Superior temporal gyrus (tissue), 1 donor: ENCODE data around the gene OPA1.
"Not testable (repeated sequence)": the region's sequence is repeated elsewhere in the genome, so short reads cannot be mapped to it uniquely, and the experiment has no call there.

Experiments used
- DNase-seq: peaks from one replicate; pipeline ENCODE4 v3.0.0-alpha.2; 2016; ENCODE audit errors: extremely low spot score

OPA1 gene

GRCh38 chr3:193590088-193590856, 2.7 kb upstream of the OPA1 start:
- no peak for DNase-seq

DNA sequence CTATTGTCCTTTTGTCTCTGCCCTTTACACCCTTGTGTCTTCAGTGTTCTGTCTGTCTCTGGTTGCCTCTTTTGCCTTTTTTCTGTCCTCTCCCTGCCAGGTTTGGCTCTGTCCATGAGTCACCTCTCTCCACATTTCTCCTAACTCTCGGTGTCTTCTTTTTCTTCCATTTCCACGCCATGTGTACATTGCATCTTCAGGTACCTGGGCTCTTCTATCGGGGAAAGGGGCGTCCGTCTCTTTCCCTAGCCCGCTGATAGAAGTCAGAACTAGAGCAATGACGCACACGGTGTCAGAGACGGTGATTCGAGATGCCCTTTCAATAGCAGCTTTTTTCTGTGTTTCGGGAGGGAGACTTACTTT, 641 bp downstream of the OPA1 start:
- no peak for DNase-seq

GRCh38 chr3:193594946-193595689, 2.1 kb downstream of the OPA1 start:
- DNase-seq = no peak

- DNase-seq = no peak
Measured at GRCh38 chr3:193595939-193596487, 3.0 kb downstream of the OPA1 start.

- no peak for DNase-seq
Measured at GRCh38 chr3:193598202-193598601, 5.2 kb downstream of the OPA1 start.

- no peak for DNase-seq
Measured at GRCh38 chr3:193599393-193599792, 6.4 kb downstream of the OPA1 start.

DNA sequence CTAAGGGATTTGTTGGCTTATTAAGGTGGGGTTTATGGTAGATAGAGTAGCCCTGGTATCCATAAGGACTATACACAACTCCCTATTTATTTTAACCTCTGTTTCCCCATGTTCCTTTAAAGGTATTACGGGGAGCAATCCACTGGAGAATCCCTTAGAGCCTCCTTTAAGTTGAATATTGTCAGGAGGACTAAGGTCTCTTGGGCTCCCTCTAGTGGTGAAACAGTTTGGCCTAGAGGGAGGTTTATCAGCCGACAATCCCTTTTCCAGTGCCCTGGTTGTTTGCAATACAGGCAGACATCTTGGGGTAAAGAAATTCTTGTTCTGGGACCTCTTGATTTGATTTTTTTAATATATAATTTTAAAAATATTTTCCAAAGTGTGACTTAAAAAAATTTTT, 12.9 kb downstream of the OPA1 start:
- peak; percentile 82 for DNase-seq

DNA sequence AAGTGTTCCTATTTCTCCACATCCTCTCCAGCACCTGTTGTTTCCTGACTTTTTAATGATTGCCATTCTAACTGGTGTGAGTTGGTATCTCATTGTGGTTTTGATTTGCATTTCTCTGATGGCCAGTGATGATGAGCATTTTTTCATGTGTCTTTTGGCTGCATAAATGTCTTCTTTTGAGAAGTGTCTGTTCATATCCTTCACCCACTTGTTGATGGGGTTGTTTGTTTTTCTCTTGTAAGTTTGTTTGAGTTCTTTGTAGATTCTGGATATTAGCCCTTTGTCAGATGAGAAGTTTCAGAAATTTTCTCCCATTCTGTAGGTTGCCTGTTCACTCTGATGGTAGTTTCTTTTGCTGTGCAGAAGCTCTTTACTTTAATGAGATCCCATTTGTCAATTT, 13.9 kb downstream of the OPA1 start:
- DNase-seq = not testable (repeated sequence)

DNA sequence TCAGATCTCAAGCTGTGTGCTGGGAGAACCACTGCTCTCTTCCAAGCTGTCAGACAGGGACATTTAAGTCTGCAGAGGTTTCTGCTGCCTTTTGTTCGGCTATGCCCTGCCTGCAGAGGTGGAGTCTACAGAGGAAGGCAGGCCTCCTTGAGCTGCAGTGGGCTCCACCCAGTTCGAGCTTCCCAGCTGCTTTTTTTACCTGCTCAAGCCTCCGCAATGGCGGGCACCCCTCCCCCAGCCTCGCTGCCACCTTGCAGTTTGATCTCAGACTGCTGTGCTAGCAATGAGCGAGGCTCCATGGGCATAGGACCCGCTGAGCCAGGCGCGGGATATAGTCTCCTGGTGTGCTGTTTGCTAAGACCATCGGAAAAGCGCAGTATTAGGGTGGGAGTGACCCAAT, 17.5 kb downstream of the OPA1 start:
- not testable (repeated sequence) for DNase-seq

- DNase-seq = no peak
Measured at GRCh38 chr3:193614430-193614829, 21.4 kb downstream of the OPA1 start.

DNA sequence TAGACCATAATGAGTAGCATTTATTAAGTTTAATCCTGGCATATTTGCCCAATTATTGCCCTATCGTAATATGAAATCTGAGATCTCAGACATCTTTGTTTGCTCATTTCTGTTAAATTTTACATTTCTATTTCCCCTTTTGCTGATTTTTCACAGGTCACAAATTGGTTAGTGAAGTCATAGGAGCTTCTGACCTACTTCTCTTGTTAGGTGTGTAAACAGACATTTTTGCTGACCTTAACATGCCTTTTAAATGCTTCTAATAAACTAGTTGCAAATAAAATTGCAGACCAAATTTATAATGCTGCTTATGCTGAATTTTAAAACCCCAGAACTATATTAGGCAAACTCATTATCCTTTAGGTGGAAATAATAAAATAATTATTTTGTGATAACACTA, 24.6 kb downstream of the OPA1 start:
- no peak for DNase-seq

GRCh38 chr3:193620057-193620456, 27.0 kb downstream of the OPA1 start:
- DNase-seq = no peak

DNA sequence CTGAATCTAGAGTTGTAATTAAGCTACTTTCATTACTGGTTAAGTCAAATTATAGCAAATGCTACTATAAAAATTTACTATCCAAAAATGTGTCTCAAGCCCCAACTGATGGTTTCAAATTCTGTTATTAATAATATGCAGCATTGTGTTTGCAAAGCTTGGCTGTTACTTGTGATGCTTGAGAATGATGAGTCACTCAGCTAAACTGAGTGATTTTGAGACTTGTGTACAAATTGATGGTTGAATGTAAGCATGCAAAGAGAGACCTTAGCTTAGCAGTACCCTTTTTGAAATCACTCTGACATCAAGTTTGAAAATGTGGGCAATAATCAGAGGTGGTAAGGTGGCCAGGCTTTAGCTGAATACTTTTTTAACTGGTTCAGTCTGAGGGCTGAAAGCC, 27.6 kb downstream of the OPA1 start:
- peak; percentile 41 for DNase-seq

DNA sequence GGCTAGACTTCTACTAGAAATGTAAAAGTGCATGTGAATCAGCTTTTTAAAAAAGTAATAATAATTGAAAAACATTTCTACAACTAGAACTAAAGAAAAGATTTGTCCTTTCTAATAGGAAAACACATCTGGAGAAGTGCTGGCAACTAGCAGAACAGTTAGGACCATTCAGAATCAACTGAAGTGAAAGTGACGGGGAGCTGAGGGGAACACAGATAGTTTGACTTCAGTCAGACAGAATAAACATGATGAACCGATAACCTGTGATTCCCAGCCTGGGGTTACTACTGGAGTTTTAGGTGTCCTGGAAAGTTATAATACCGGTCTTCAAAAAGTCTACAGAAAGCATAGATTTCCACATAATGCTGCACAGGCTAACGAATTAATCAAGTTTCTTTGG, 28.1 kb downstream of the OPA1 start:
- DNase-seq = peak; percentile 46

GRCh38 chr3:193630005-193630404, 37.0 kb downstream of the OPA1 start:
- DNase-seq = no peak

- no peak for DNase-seq
Measured at GRCh38 chr3:193637831-193638230, 44.8 kb downstream of the OPA1 start.

DNA sequence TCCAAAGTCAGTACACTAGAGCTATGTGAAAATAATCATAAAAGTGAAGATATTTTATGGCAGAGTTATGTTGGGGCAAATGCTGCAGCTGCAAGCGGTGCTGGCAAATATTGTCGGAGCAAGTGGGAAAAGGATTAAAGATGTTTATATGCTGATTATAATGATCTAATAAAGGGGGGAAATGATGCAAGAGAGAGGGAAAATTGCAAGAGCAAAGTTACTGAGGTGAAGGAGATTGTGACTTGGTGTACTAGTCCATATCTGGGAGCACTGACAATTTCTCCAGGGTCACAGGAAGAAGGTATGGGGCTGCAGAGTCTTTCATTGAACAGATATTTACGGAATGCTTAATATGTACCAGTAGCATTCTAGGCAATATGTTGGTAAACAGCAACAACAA, 45.8 kb downstream of the OPA1 start:
- DNase-seq = no peak

DNA sequence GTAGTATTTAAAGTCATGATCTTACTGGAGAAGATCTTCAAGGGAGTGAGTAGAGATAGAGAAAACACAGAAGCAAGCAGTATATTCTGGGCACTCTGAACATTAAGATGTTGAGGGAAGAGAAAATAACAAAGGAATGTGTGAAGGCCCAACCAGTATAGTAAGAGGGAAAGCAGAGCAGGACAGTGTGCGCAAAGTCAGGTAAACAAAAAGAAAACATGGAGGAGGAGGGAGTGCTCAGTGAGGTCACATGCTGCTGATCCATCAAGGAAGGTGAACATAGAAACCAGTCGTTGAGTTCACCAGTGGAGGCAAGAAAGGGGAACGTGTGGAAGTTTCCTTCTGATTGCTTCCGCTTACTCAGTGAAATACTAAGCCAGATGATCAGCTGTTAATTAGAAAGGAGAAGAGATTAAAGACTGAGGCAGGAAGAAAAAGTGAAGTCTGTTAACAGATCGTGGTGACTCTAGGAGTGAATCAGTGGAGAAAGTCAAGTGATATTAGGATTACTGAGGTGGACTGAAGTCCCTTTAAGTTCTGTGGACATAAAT, 47.2 kb downstream of the OPA1 start:
- DNase-seq = no peak

DNA sequence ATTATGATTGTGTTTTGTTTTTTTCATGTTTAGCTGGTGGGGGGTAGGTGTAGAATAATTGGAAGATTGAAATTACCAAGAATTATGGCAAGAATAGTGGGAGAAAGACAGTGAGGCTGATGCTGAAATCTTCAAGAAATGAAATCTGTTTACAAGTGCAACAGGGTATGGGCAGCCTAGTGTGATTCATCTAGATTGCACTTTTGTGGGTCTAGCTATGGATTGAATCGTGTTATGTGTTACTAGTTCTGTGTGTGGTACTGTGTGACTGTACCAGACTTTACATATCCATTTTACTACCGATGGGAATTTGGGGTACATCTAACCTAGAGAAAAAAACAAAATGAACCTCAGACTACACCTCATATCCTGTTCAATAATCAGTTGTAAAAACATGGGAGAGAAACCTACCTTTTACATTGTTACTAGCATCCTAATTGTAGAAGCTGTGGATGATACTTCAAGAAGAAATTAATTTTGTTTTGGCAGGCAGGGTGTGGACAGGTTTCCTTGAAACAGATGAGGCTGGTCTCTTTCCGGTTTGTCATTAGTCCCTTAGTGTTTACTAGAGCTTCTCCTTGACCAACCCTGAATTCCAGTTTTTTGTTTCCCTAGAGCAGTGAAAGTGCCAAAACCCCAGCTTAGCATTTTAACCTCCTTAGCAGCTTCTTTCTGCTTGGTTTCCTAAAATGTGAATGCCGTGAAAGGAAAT, 47.9 kb downstream of the OPA1 start:
- DNase-seq = no peak

DNA sequence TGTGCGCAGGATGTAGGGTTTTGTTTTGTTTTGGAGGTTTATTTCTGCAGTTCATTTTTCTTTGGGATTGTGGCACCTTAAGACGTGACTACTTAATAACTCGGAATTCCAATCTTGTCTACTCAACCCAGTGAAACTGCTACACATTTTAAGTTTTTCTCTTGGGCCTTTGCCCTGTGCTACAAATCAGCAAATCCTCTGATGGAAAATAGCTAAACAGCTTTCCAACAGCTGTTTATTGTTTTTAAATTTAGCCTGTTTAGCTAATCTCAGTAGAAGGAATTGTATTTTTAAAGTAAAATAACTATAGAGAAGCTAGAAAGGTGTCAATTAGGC, 48.4 kb downstream of the OPA1 start:
- no peak for DNase-seq

GRCh38 chr3:193645806-193646205, 52.8 kb downstream of the OPA1 start:
- DNase-seq = no peak

GRCh38 chr3:193648542-193649076, 55.6 kb downstream of the OPA1 start:
- no peak for DNase-seq
